Vagina (tissue), 2 donors: ENCODE data around the gene AKAP6. TPM values are rescaled to one million over a fixed set of nuclear protein-coding genes. Genes with fewer than 3 reads are reported as not detected.

Experiments used
- DNase-seq, 2 donors: peaks; one replicate each; pipeline ENCODE4 v3.0.0-alpha.2; 2017; ENCODE audit errors: extremely low spot score in 2 of 2
- H3K27ac ChIP-seq: fragments of 200-600 bp; sonication (generic); one replicate; pipeline ENCODE4 v1.5.1; 2019
- H3K27me3 ChIP-seq: fragments of 200-600 bp; sonication (generic); one replicate; pipeline ENCODE4 v1.5.1; 2019
- H3K36me3 ChIP-seq, 2 donors: fragments of 200-600 bp; sonication (generic); one replicate each; pipeline ENCODE4 v1.5.1; 2017 to 2019
- H3K4me1 ChIP-seq: fragments of 200-600 bp; sonication (generic); one replicate; pipeline ENCODE4 v1.5.1; 2019
- H3K4me3 ChIP-seq, 2 donors: fragments of 200-600 bp; sonication (generic); 1 replicate in 1 of 2; 2 replicates in 1 of 2; pipeline ENCODE4 v1.5.1; 2016 to 2019
- H3K9me3 ChIP-seq: fragments of 200-600 bp; sonication (generic); one replicate; pipeline ENCODE4 v1.5.1; 2019
- CTCF ChIP-seq, 3 experiments: fragments of 450-650 bp in 2 of 3; fragments of 200-600 bp in 1 of 3; sonication (generic) in 1 of 3; IDR thresholded peaks; one replicate each; pipeline ENCODE4 v1.5.1; 2017 to 2019; ENCODE audit warnings: antibody characterized with exemption in 3 of 3, mild to moderate bottlenecking in 2 of 3, moderate library complexity in 2 of 3
- POLR2A ChIP-seq, 2 donors: fragments of 450-650 bp; IDR thresholded peaks; one replicate each; pipeline ENCODE4 v1.6.1; 2017; ENCODE audit warnings: antibody characterized with exemption in 2 of 2, mild to moderate bottlenecking in 2 of 2, moderate library complexity in 2 of 2
- POLR2AphosphoS5 ChIP-seq, 2 donors: sonication (generic); formaldehyde crosslinking; IDR thresholded peaks; one replicate each; pipeline ENCODE4 v1.9.0; 2017; ENCODE audit warnings: antibody characterized with exemption in 2 of 2, mild to moderate bottlenecking in 2 of 2, low read depth in 1 of 2; ENCODE audit not compliant: insufficient read depth in 1 of 2
- intact Hi-C: fragments of 100-400 bp; cut with DNase I; formaldehyde crosslinking; loops from one replicate; pipeline ENCODE4 v1.15.1; 2023
- total RNA-seq: library from RNA; depleted of rRNA; stranded (reverse); fragments of >200 nt; gene quantifications from one replicate; pipeline ENCODE4 v1.2.3, GENCODE V29; 2016

The AKAP6 gene
- total RNA-seq, 1 donor from 2014 or later = 3.9 TPM

- no peak overlapping the region for H3K27ac ChIP-seq
- no peaks in the 10 kb centered on the region for H3K9me3 ChIP-seq
- no peaks in the 10 kb centered on the region for H3K27me3 ChIP-seq
- H3K4me1 ChIP-seq = no peaks in the 10 kb centered on the region
- no peak overlapping the region for H3K4me3 ChIP-seq
- no peak for DNase-seq
- H3K36me3 ChIP-seq = no peaks in the 10 kb centered on the region
- intact Hi-C loops = no loop called here
- TF ChIP-seq POLR2A (IDR thresholded peaks at IDR 0.05) (no peak), CTCF (IDR thresholded peaks at IDR 0.05) (no peak), POLR2AphosphoS5 (IDR thresholded peaks at IDR 0.05; ENCODE audit: insufficient read depth in 1 of 2, low read depth in 1 of 2) (no peak)
Measured at GRCh38 chr14:32841698-32842097, 512.6 kb downstream of the AKAP6 start.

- Histone ChIP-seq H3K9me3 (no peaks in the 10 kb centered on the region), H3K27me3 (no peaks in the 10 kb centered on the region), H3K36me3 (no peaks in the 10 kb centered on the region), H3K27ac (no peak overlapping the region), H3K4me1 (no peaks in the 10 kb centered on the region), H3K4me3 (no peak overlapping the region)
- TF ChIP-seq CTCF (IDR thresholded peaks at IDR 0.05) (no peak), POLR2AphosphoS5 (IDR thresholded peaks at IDR 0.05; ENCODE audit: insufficient read depth in 1 of 2, low read depth in 1 of 2) (no peak), POLR2A (IDR thresholded peaks at IDR 0.05) (no peak)
- no peak for DNase-seq
- intact Hi-C loops = no loop called here
Measured at GRCh38 chr14:32846821-32847365, 517.8 kb downstream of the AKAP6 start.

GRCh38 chr14:32847867-32848266 lies 518.8 kb downstream of the AKAP6 start:
- Histone ChIP-seq H3K27ac (no peak overlapping the region), H3K4me1 (no peaks in the 10 kb centered on the region), H3K36me3 (no peaks in the 10 kb centered on the region), H3K9me3 (no peaks in the 10 kb centered on the region), H3K27me3 (no peaks in the 10 kb centered on the region), H3K4me3 (no peak overlapping the region)
- intact Hi-C loops = no loop called here
- no peak for DNase-seq
- TF ChIP-seq POLR2AphosphoS5 (IDR thresholded peaks at IDR 0.05; ENCODE audit: insufficient read depth in 1 of 2, low read depth in 1 of 2) (no peak), POLR2A (IDR thresholded peaks at IDR 0.05) (no peak), CTCF (IDR thresholded peaks at IDR 0.05) (no peak)

GRCh38 chr14:32865827-32866376 lies 536.8 kb downstream of the AKAP6 start:
- no peaks in the 10 kb centered on the region for H3K36me3 ChIP-seq
- no peak for DNase-seq
- H3K27me3 ChIP-seq = no peaks in the 10 kb centered on the region
- intact Hi-C loops = no loop called here
- no peak overlapping the region for H3K4me3 ChIP-seq
- no peaks in the 10 kb centered on the region for H3K9me3 ChIP-seq
- TF ChIP-seq POLR2A (IDR thresholded peaks at IDR 0.05) (no peak), POLR2AphosphoS5 (IDR thresholded peaks at IDR 0.05; ENCODE audit: insufficient read depth in 1 of 2, low read depth in 1 of 2) (no peak), CTCF (IDR thresholded peaks at IDR 0.05) (no peak)
- H3K4me1 ChIP-seq = no peaks in the 10 kb centered on the region
- no peak overlapping the region for H3K27ac ChIP-seq

GRCh38 chr14:32883188-32883587 lies 554.1 kb downstream of the AKAP6 start:
- no peak for TF ChIP-seq CTCF (IDR thresholded peaks at IDR 0.05)
- no peak for TF ChIP-seq POLR2A (IDR thresholded peaks at IDR 0.05)
- no peak for TF ChIP-seq POLR2AphosphoS5 (IDR thresholded peaks at IDR 0.05; ENCODE audit: insufficient read depth in 1 of 2, low read depth in 1 of 2)
- Histone ChIP-seq H3K27ac (no peak overlapping the region), H3K4me1 (no peaks in the 10 kb centered on the region), H3K4me3 (no peak overlapping the region), H3K36me3 (no peaks in the 10 kb centered on the region), H3K27me3 (no peaks in the 10 kb centered on the region), H3K9me3 (no peaks in the 10 kb centered on the region)
- no peak for DNase-seq
- intact Hi-C loops = no loop called here
